ENCODE measurements around the gene FBXO47.

Gene FBXO47

DNA sequence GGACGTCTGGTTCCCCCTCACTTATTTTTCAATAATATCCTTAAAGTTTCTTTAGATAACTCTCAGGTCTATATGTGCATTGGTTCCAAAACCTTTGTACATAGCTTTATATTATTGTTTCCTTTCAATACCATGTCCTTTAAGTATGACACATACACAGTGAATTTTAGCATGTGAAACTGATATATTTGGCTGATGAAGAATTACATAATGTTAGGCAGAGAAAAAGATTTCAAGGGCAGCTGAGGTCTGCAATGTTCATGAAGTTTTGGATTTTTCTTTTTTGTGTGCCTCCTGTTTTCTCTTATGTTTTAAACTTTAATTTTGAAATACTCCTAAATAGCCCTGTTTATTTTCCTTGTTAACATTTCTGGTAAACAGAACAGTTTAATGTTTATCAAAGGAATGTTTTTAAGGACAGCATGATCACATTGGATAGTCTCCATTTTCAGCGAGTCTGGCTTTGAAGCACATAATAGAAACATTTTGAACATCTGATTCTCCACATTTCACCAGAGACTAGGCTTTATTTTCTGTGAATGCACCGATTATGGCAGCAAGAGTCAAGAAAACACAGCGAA lies 32.9 kb upstream of the FBXO47 start:
- TF ChIP-seq, protein P1, sequence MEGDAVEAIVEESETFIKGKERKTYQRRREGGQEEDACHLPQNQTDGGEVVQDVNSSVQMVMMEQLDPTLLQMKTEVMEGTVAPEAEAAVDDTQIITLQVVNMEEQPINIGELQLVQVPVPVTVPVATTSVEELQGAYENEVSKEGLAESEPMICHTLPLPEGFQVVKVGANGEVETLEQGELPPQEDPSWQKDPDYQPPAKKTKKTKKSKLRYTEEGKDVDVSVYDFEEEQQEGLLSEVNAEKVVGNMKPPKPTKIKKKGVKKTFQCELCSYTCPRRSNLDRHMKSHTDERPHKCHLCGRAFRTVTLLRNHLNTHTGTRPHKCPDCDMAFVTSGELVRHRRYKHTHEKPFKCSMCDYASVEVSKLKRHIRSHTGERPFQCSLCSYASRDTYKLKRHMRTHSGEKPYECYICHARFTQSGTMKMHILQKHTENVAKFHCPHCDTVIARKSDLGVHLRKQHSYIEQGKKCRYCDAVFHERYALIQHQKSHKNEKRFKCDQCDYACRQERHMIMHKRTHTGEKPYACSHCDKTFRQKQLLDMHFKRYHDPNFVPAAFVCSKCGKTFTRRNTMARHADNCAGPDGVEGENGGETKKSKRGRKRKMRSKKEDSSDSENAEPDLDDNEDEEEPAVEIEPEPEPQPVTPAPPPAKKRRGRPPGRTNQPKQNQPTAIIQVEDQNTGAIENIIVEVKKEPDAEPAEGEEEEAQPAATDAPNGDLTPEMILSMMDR (IDR thresholded peaks at IDR 0.05; ENCODE audit: low read depth, low read length, missing control alignments): no peak
- DNase-seq (ENCODE audit: extremely low read depth, low read depth): no peak
- no peak overlapping the region for H3K4me3 ChIP-seq (replicated peaks; ENCODE audit: low read depth, low read length)

DNA sequence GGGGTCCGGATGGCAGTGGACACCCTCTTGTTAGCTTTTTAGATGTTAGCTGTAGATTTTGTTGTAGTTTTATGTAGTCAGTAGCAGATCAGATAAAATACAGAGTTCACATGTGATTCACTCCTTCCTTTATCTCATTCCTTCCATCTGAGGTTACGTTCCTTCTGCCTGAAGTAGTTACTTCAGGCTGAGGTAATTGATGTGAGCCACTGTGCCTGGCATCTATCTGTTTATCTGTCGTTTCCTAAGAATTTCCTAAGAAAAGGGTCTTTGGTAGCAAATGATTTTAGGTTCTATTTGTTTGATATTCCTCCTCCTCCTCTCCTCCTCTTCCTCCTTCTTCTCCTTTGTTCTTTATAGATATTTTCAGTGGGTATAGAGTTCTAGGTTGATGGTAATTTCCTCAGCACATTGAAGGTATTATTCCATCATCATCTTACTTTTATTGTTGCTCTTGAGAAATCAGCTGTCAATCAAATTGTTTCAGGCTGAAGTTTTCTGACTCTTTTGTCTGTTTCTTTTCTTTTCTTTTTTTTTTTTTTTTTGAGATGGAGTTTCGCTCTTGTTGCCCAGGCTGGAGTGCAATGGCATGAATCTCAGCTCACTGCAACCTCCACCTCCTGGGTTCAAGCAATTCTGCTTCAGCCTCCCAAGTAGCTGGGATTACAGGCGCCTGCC lies 29.6 kb upstream of the FBXO47 start:
- DNase-seq (ENCODE audit: extremely low read depth, low read depth): no peak
- TF ChIP-seq, protein P1 (IDR thresholded peaks at IDR 0.05; ENCODE audit: low read depth, low read length, missing control alignments): no peak

DNA sequence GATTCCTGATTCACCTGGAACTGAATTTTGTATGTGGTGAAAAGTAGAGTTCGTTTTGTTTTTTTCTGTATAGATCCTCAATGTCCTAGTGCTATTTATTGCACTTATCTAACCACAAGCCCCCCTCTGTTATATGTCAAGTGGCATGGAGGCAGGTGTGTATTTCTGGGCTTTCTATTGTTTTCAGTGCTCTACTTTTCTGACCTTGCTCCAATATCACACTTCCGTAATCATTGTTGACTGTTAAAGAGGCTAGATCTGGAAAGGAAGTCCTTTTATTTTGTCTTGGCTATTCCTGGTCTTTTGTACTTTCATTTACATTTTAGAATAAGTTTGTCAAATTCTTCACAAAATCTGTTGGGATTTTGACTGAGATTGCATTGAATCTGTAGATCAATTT lies 26.8 kb upstream of the FBXO47 start:
- H3K4me3 ChIP-seq (replicated peaks; ENCODE audit: low read depth, low read length): no peak overlapping the region
- no peak for DNase-seq (ENCODE audit: extremely low read depth, low read depth)

More for the DNA sequence above, 29.6 kb upstream of the FBXO47 start:
- no peak overlapping the region for H3K4me3 ChIP-seq (replicated peaks; ENCODE audit: low read depth, low read length)

DNA sequence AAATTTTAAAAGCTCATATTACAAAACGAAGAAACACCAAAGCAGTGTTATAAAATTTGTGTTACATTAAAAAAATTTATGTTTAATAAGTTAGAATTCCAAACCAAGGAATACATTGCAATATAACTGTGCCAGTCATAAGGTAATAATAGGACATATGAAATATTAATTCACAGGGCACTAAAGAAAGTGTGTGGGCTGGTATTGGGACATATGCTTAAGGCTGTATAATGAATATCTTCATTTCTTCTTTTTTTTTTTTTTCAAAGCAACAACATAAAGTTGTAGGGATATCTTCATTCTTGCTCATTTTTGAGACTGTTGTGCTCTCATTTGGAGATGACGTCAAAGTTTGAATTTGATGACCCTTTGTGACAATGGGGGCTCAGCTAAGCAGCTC lies 17.5 kb upstream of the FBXO47 start:
- DNase-seq (ENCODE audit: extremely low read depth, low read depth): no peak
- H3K4me3 ChIP-seq (replicated peaks; ENCODE audit: low read depth, low read length): no peak overlapping the region
- TF ChIP-seq, protein P1 (IDR thresholded peaks at IDR 0.05; ENCODE audit: low read depth, low read length, missing control alignments): no peak

More for the DNA sequence above, 26.8 kb upstream of the FBXO47 start:
- TF ChIP-seq, protein P1 (IDR thresholded peaks at IDR 0.05; ENCODE audit: low read depth, low read length, missing control alignments): no peak

DNA sequence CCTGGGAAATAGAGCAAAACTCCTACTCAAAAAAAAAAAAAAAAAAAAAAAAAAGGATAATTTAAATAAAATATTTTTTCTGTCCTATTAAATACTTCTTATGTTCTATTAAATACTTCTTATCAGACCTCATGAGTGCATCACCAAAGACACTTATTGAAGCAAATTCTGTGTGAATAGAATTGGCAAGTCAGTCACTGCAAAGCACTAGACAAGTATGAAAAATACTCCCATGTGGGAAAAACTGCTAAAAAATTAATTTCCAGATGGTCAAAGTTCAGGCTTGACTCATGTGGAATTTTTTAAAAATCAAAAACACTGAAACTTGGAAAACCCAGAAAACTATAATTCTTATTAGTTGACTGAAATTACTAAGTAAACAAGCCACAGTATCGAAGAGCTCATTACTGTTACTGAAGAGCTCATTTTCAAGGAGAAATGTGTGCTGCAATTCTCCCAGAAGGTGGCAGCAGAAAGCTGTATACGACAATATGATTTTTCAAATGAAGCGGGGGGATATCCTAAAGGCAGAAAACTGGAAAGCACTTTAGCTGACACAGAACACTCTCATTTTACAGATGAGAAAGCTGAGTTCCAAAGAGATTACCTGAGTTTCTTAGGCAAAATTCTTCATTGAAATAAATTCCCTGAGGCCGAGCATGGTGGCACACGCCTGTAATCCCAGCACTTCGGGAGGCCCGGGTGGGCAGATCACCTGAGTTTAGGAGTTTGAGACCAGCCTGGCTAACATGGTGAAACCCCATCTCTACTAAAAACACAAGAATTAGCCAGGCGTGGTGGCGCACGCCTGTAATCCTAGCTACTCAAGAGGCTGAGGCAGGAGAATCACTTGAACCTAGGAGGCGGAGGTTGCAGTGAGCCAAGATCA lies 15.9 kb upstream of the FBXO47 start:
- TF ChIP-seq, protein P1 (IDR thresholded peaks at IDR 0.05; ENCODE audit: low read depth, low read length, missing control alignments): peak; percentile 72

DNA sequence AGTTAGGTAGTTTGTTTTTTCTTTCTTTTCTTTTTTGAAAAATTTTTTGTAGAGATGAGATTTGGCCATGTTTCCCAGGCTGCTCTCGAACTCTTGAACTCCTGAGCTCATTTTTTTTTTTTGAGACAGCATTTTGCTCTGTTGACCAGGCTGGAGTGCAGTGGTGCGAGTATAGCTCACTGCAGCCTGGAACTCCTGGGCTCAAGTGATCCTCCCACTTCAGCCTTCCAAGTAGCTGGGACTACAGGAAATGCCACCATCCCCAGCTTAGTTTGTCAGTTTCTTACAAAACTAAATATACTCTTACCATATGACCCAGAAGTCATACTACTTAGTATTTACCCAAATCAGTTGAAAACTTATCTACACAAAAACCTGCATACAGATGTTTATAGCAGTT lies 14.4 kb upstream of the FBXO47 start:
- DNase-seq (ENCODE audit: extremely low read depth, low read depth): no peak
- TF ChIP-seq, protein P1 (IDR thresholded peaks at IDR 0.05; ENCODE audit: low read depth, low read length, missing control alignments): no peak
- H3K4me3 ChIP-seq (replicated peaks; ENCODE audit: low read depth, low read length): no peak overlapping the region

More for the DNA sequence above, 15.9 kb upstream of the FBXO47 start:
- no peak overlapping the region for H3K4me3 ChIP-seq (replicated peaks; ENCODE audit: low read depth, low read length)
- DNase-seq (ENCODE audit: extremely low read depth, low read depth): no peak

Measured in HFF-Myc (cell line).